Right lobe of liver (tissue), 6 donors: ENCODE results near the gene FBXL19. TPM values are rescaled to one million over a fixed set of nuclear protein-coding genes. Genes with fewer than 3 reads are reported as not detected.

ENCODE experiments used
- ATAC-seq, 4 donors: fragments of 200-7000 bp; cut with Tn5 transposase; one replicate each; pipeline ENCODE4 v1.9.1; 2020; ENCODE audit warnings: mild to moderate bottlenecking in 4 of 4, moderate library complexity in 4 of 4
- DNase-seq, 3 donors: peaks; one replicate each; pipeline ENCODE4 v3.0.0-alpha.2; 2020
- H3K27ac ChIP-seq, 3 donors: fragments of 200-600 bp; one replicate each; pipeline ENCODE4 v1.8.0; 2022
- H3K27me3 ChIP-seq, 2 donors: fragments of 200-600 bp; one replicate each; pipeline ENCODE4 v1.8.0; 2022
- H3K36me3 ChIP-seq, 4 donors: fragments of 200-600 bp; sonication (generic) in 1 of 4; one replicate each; pipeline versions ENCODE4 v1.5.1 to v1.8.0; 2017 to 2022; ENCODE audit warnings: control low read depth in 1 of 4
- H3K4me1 ChIP-seq, 4 donors: fragments of 200-600 bp; sonication (generic) in 1 of 4; one replicate each; pipeline versions ENCODE4 v1.5.1 to v1.8.0; 2017 to 2022; ENCODE audit warnings: control low read depth in 1 of 4
- H3K4me3 ChIP-seq, 3 donors: fragments of 200-600 bp; one replicate each; pipeline ENCODE4 v1.8.0; 2022
- H3K9me3 ChIP-seq, 4 donors: fragments of 200-600 bp; sonication (generic) in 1 of 4; one replicate each; pipeline versions ENCODE4 v1.5.1 to v1.8.0; 2017 to 2022; ENCODE audit warnings: control low read depth in 1 of 4
- CTCF ChIP-seq, 4 donors: fragments of 200-600 bp in 3 of 4; fragments of 450-650 bp in 1 of 4; IDR thresholded peaks; one replicate each; pipeline versions ENCODE4 v1.5.1 to v1.8.0; 2016 to 2022; ENCODE audit warnings: antibody characterized with exemption in 4 of 4, mild to moderate bottlenecking in 2 of 4
- POLR2A ChIP-seq: fragments of 450-650 bp; IDR thresholded peaks from one replicate; pipeline ENCODE4 v1.6.1; 2017; ENCODE audit warnings: antibody characterized with exemption, mild to moderate bottlenecking
- WGBS: methylation state at CpG from one replicate; pipeline ENCODE4 v1.1.6; 2018; ENCODE audit warnings: low coverage, low lambda C conversion rate; ENCODE audit not compliant: insufficient coverage; ENCODE audit errors: missing lambda C conversion rate; 5-methylcytosine and 5-hydroxymethylcytosine counted together
- intact Hi-C, 2 donors: fragments of 100-400 bp; cut with DNase I; formaldehyde crosslinking; loops; one replicate each; pipeline versions ENCODE4 v1.11.2 to v1.14.1; 2022
- total RNA-seq, 6 experiments: library from RNA; depleted of rRNA in 2 of 6; stranded (reverse); fragments of >200 nt in 2 of 6; fragmentation: NEBNext Ultra II Directional in 3 of 6; extraction: Animal tissue kit (Norgen Biotek cat#: 25700) in 3 of 6; gene quantifications; one replicate each; pipeline versions ENCODE4 v1.1.0 to v1.2.4, GENCODE V29; 2016 to 2023
- donor health status: DM: no; HTN: yes; CAD: no.
- donor health status: DM: no; HTN: no; CAD: no.
- donor health status: DM: no; HTN: no; CAD: no.
- donor health status: DM: no; HTN: yes; CAD: no.
- donor health status: DM: no; HTN: yes; CAD: no.

Gene FBXL19
- total RNA-seq, 6 experiments from 2014 or later = 2.8 to 8.0 (median 3.4) TPM

GRCh38 chr16:30980434-30980833 is 57.1 kb downstream of the FBXL19 start:
- intact Hi-C loops = loop anchor here (5.0 to 10.0 kb wide), 3 partner anchors 64 to 112 kb away; partner anchors contain the start of genes PRSS53 (in 1 of the 2) and VKORC1 (in 1 of the 2)
- ATAC-seq (no peak), DNase-seq (no peak)
- H3K27ac ChIP-seq = no peak overlapping the region
- H3K4me3 ChIP-seq = no peak overlapping the region
- no peaks in the 10 kb centered on the region for H3K27me3 ChIP-seq
- WGBS = 95% methylated on average over 21 of the region's 29 CpGs
- H3K4me1 ChIP-seq = no peaks in the 10 kb centered on the region
- TF ChIP-seq POLR2A (no peak), CTCF (IDR thresholded peaks at IDR 0.05) (no peak)
- H3K36me3 ChIP-seq = peaks cover 0 to 38% (median 17%) of the 10 kb centered on the region in 4 donors
- H3K9me3 ChIP-seq = no peaks in the 10 kb centered on the region

- DNase-seq (no peak), ATAC-seq (no peak)
- intact Hi-C loops = loop anchor here (5.0 to 10.0 kb wide), 3 partner anchors 64 to 111 kb away; partner anchors contain the start of genes PRSS53 (in 1 of the 2) and VKORC1 (in 1 of the 2)
- Histone ChIP-seq H3K27ac (no peak overlapping the region), H3K27me3 (no peaks in the 10 kb centered on the region), H3K36me3 (peaks cover 0 to 33% (median 14%) of the 10 kb centered on the region in 4 donors), H3K4me1 (peaks cover 0 to 3% (median under 1%) of the 10 kb centered on the region in 4 donors), H3K9me3 (no peaks in the 10 kb centered on the region), H3K4me3 (no peak overlapping the region)
- no peak for TF ChIP-seq CTCF (IDR thresholded peaks at IDR 0.05)
- WGBS = 100% methylated on average over 1 of the region's 14 CpGs
Measured at GRCh38 chr16:30980959-30981358, 57.6 kb downstream of the FBXL19 start.

- DNase-seq = no peak
- no peak for TF ChIP-seq CTCF (IDR thresholded peaks at IDR 0.05)
- TF ChIP-seq POLR2A = no peak
- Histone ChIP-seq H3K4me3 (no peak overlapping the region), H3K9me3 (no peaks in the 10 kb centered on the region), H3K27ac (no peak overlapping the region), H3K4me1 (peaks cover 0 to 12% (median 5%) of the 10 kb centered on the region in 4 donors), H3K36me3 (peaks cover 0 to 25% (median 11%) of the 10 kb centered on the region in 4 donors), H3K27me3 (no peaks in the 10 kb centered on the region)
- intact Hi-C loops = loop anchor here (5.0 to 10.0 kb wide), 3 partner anchors 62 to 110 kb away; partner anchors contain the start of genes PRSS53 (in 1 of the 2) and VKORC1 (in 1 of the 2)
- 80% methylated on average over 5 of the region's 17 CpGs for WGBS
- ATAC-seq = no peak
Measured at GRCh38 chr16:30982548-30983288, 59.3 kb downstream of the FBXL19 start.

GRCh38 chr16:30983289-30983889 is 60.0 kb downstream of the FBXL19 start:
- H3K9me3 ChIP-seq = no peaks in the 10 kb centered on the region
- 81% methylated on average over 10 of the region's 25 CpGs for WGBS
- no peak overlapping the region for H3K27ac ChIP-seq
- DNase-seq (no peak), ATAC-seq (no peak)
- TF ChIP-seq CTCF (IDR thresholded peaks at IDR 0.05) = no peak
- no peak for TF ChIP-seq POLR2A
- H3K4me3 ChIP-seq = no peak overlapping the region
- H3K4me1 ChIP-seq = peaks cover 0 to 12% (median 5%) of the 10 kb centered on the region in 4 donors
- intact Hi-C loops = loop anchor here (5.0 to 10.0 kb wide), 3 partner anchors 61 to 109 kb away; partner anchors contain the start of genes PRSS53 (in 1 of the 2) and VKORC1 (in 1 of the 2)
- peaks cover 0 to 24% (median 11%) of the 10 kb centered on the region in 4 donors for H3K36me3 ChIP-seq
- H3K27me3 ChIP-seq = no peaks in the 10 kb centered on the region
